GM18867 (cell line): Measurements from ENCODE around the gene SGSM2.

Experiments used
- ATAC-seq: cut with Tn5 transposase; IDR thresholded peaks from one replicate; pipeline ENCODE4 v1.9.1; 2021; ENCODE audit warnings: mild to moderate bottlenecking, moderate library complexity; ENCODE audit not compliant: unreplicated experiment

Gene SGSM2

GRCh38 chr17:2397247-2398171 is 60.2 kb downstream of the SGSM2 start:
- ATAC-seq = no peak

GRCh38 chr17:2398182-2398581 is 60.9 kb downstream of the SGSM2 start:
- ATAC-seq = no peak

GRCh38 chr17:2398655-2399571 is 61.6 kb downstream of the SGSM2 start:
- no peak for ATAC-seq

- peak; percentile 43 for ATAC-seq
These were observed 62.5 kb downstream of the SGSM2 start for GRCh38 chr17:2399572-2400473.

- no peak for ATAC-seq
These were observed 63.2 kb downstream of the SGSM2 start for GRCh38 chr17:2400474-2400866.

GRCh38 chr17:2400877-2401425 is 63.6 kb downstream of the SGSM2 start, which contains the start of gene MNT:
Gene MNT, minus strand, starts transcription at chr17:2401060. Its CDS starts 348 bp downstream, at chr17:2400712.
- peak; percentile 39 for ATAC-seq

GRCh38 chr17:2401426-2402221 is 64.3 kb downstream of the SGSM2 start:
- ATAC-seq = peak; percentile 53

GRCh38 chr17:2402544-2402943 is 65.2 kb downstream of the SGSM2 start:
- no peak for ATAC-seq

GRCh38 chr17:2403044-2403443 is 65.7 kb downstream of the SGSM2 start:
- no peak for ATAC-seq

GRCh38 chr17:2405247-2405926 is 68.1 kb downstream of the SGSM2 start:
- ATAC-seq = no peak

- ATAC-seq = no peak
These were observed 69.1 kb downstream of the SGSM2 start for GRCh38 chr17:2406271-2406902.

- no peak for ATAC-seq
These were observed 69.8 kb downstream of the SGSM2 start for GRCh38 chr17:2406903-2407790.

GRCh38 chr17:2410951-2411350 is 73.7 kb downstream of the SGSM2 start:
- ATAC-seq = no peak

GRCh38 chr17:2412561-2413021 is 75.3 kb downstream of the SGSM2 start:
- no peak for ATAC-seq

GRCh38 chr17:2414446-2415064 is 77.3 kb downstream of the SGSM2 start:
- no peak for ATAC-seq

GRCh38 chr17:2415081-2415480 is 77.8 kb downstream of the SGSM2 start:
- no peak for ATAC-seq
